Gastrocnemius medialis (tissue), 4 donors: ENCODE results near the gene DHDH. TPM values are rescaled to one million over a fixed set of nuclear protein-coding genes. Genes with fewer than 3 reads are reported as not detected.
A peak's percentile ranks its signal among the peaks of the same experiment; 100 is the strongest.

ENCODE experiments used
- ATAC-seq, 2 donors: fragments of 150-250 bp; one replicate each; pipeline ENCODE4 v1.9.1; 2016
- DNase-seq, 2 donors: peaks; one replicate each; pipeline ENCODE4 v3.0.0-alpha.2; 2019
- H3K27ac ChIP-seq, 4 donors: fragments of 200-600 bp; sonication (generic); 1 replicate in 1 of 4; 2 replicates in 3 of 4; pipeline ENCODE4 v1.5.1; 2016 to 2018; ENCODE audit warnings: mild to moderate bottlenecking in 2 of 4, moderate library complexity in 1 of 4
- H3K27me3 ChIP-seq, 3 donors: fragments of 200-600 bp; sonication (generic) in 2 of 3; 1 replicate in 1 of 3; 2 replicates in 2 of 3; pipeline versions ENCODE4 v1.5.1 to v1.6.0; 2016 to 2019; ENCODE audit warnings: mild to moderate bottlenecking in 1 of 3, moderate library complexity in 1 of 3
- H3K36me3 ChIP-seq, 2 donors: fragments of 200-600 bp; sonication (generic) in 1 of 2; one replicate each; pipeline ENCODE4 v1.5.1; 2017 to 2018
- H3K4me1 ChIP-seq, 2 donors: fragments of 200-600 bp; sonication (generic) in 1 of 2; one replicate each; pipeline ENCODE4 v1.5.1; 2016 to 2017; ENCODE audit warnings: mild to moderate bottlenecking in 2 of 2
- H3K4me3 ChIP-seq, 4 donors: fragments of 200-600 bp; sonication (generic) in 3 of 4; 1 replicate in 1 of 4; 2 replicates in 3 of 4; pipeline ENCODE4 v1.5.1; 2016 to 2019; ENCODE audit warnings: mild to moderate bottlenecking in 2 of 4
- H3K9me3 ChIP-seq, 3 donors: fragments of 200-600 bp; sonication (generic) in 2 of 3; 1 replicate in 1 of 3; 2 replicates in 2 of 3; pipeline ENCODE4 v1.5.1; 2016 to 2019
- CTCF ChIP-seq, 5 experiments: fragments of 450-650 bp in 3 of 5; fragments of 200-600 bp in 2 of 5; sonication (generic) in 2 of 5; IDR thresholded peaks in 4 of 5; conservative IDR thresholded peaks in 1 of 5; 1 replicate in 4 of 5; 2 replicates in 1 of 5; pipeline ENCODE4 v1.5.1; 2016 to 2019; ENCODE audit warnings: antibody characterized with exemption in 5 of 5, mild to moderate bottlenecking in 3 of 5, moderate library complexity in 3 of 5
- POLR2A ChIP-seq, 2 donors: fragments of 450-650 bp; IDR thresholded peaks; one replicate each; pipeline ENCODE4 v1.6.1; 2017; ENCODE audit warnings: antibody characterized with exemption in 2 of 2, mild to moderate bottlenecking in 2 of 2, moderate library complexity in 2 of 2
- in situ Hi-C, 4 donors: fragments of 200-750 bp; cut with MboI; loops; one replicate each; pipeline versions ENCODE4 v1.15.0 to v1.8.0; 2017; ENCODE audit warnings: low sequenced_read_pairs in 4 of 4
- intact Hi-C: fragments of 100-400 bp; cut with DNase I; formaldehyde crosslinking; loops from one replicate; pipeline ENCODE4 v1.15.1; 2023; ENCODE audit warnings: low total_unique reads
- total RNA-seq, 4 donors: library from RNA; depleted of rRNA; stranded (reverse); fragments of >200 nt; gene quantifications; one replicate each; pipeline versions ENCODE4 v1.1.0 to v1.2.3, GENCODE V29; 2016

DHDH gene
- total RNA-seq, 4 donors from 2014 or later: not detected

- TF ChIP-seq CTCF (IDR thresholded peaks at IDR 0.05 in 4 of 5, conservative IDR thresholded peaks at IDR 0.05 in 1 of 5) (no peak), POLR2A (IDR thresholded peaks at IDR 0.05) (no peak)
- H3K27ac ChIP-seq: peak overlapping the region; percentile 48 to 100 (median 78)
- intact Hi-C loops: no loop called here
- no peaks in the 10 kb centered on the region for H3K27me3 ChIP-seq
- H3K9me3 ChIP-seq: no peaks in the 10 kb centered on the region
- ATAC-seq (no peak), DNase-seq (no peak)
- H3K36me3 ChIP-seq: peaks cover 0 to 69% of the 10 kb centered on the region in 2 donors
- no peak overlapping the region for H3K4me3 ChIP-seq
- H3K4me1 ChIP-seq: peaks cover 18 to 29% of the 10 kb centered on the region in 2 donors
- in situ Hi-C loops: loop anchor here in 1 of 4 donors (10.0 to 25.0 kb wide), 2 partner anchors 108 to 185 kb away; partner anchors contain the start of genes PLEKHA4 and PPP1R15A
Observed at GRCh38 chr19:48970139-48970766, 36.8 kb downstream of the DHDH start.

GRCh38 chr19:48970923-48971395 is 37.5 kb downstream of the DHDH start:
- ATAC-seq (peak; percentile 48 to 51), DNase-seq (peak in 1 of 2 donors; percentile 69)
- Histone ChIP-seq H3K27ac (peak overlapping the region; percentile 48 to 100 (median 78)), H3K9me3 (no peaks in the 10 kb centered on the region), H3K4me3 (no peak overlapping the region), H3K4me1 (peaks cover 18 to 28% of the 10 kb centered on the region in 2 donors), H3K36me3 (peaks cover 0 to 68% of the 10 kb centered on the region in 2 donors), H3K27me3 (no peaks in the 10 kb centered on the region)
- intact Hi-C loops (no loop called here), in situ Hi-C loops (loop anchor here in 1 of 4 donors (10.0 to 25.0 kb wide), 2 partner anchors 109 to 186 kb away; partner anchors contain the start of genes PLEKHA4 and PPP1R15A)
- TF ChIP-seq POLR2A (IDR thresholded peaks at IDR 0.05) (no peak), CTCF (IDR thresholded peaks at IDR 0.05 in 4 of 5, conservative IDR thresholded peaks at IDR 0.05 in 1 of 5) (peak; percentile 81 to 91 (median 88))

GRCh38 chr19:48975947-48976847 is 42.7 kb downstream of the DHDH start:
- TF ChIP-seq CTCF (IDR thresholded peaks at IDR 0.05 in 4 of 5, conservative IDR thresholded peaks at IDR 0.05 in 1 of 5) (peak in 1 of 5 experiments; percentile 27), POLR2A (IDR thresholded peaks at IDR 0.05) (no peak)
- intact Hi-C loops: no loop called here
- DNase-seq (peak in 1 of 2 donors; percentile 74), ATAC-seq (peak in 1 of 2 donors; percentile 29)
- in situ Hi-C loops: loop anchor here in 1 of 4 donors (10.0 kb wide), 1 partner anchor 191 kb away; no protein-coding TSS in a partner anchor
- Histone ChIP-seq H3K4me1 (peaks cover 21% of the 10 kb centered on the region in 2 donors), H3K27me3 (no peaks in the 10 kb centered on the region), H3K27ac (peak overlapping the region; percentile 93 to 100 (median 99)), H3K36me3 (peaks cover 0 to 62% of the 10 kb centered on the region in 2 donors), H3K4me3 (no peak overlapping the region), H3K9me3 (no peaks in the 10 kb centered on the region)

GRCh38 chr19:48977061-48977460 is 43.6 kb downstream of the DHDH start:
- H3K4me1 ChIP-seq: peaks cover 21% of the 10 kb centered on the region in 2 donors
- peaks cover 0 to 67% of the 10 kb centered on the region in 2 donors for H3K36me3 ChIP-seq
- peak overlapping the region; percentile 93 to 100 (median 99) for H3K27ac ChIP-seq
- DNase-seq (no peak), ATAC-seq (no peak)
- in situ Hi-C loops (loop anchor here in 1 of 4 donors (10.0 kb wide), 1 partner anchor 192 kb away; no protein-coding TSS in a partner anchor), intact Hi-C loops (no loop called here)
- H3K4me3 ChIP-seq: no peak overlapping the region
- H3K9me3 ChIP-seq: no peaks in the 10 kb centered on the region
- TF ChIP-seq CTCF (IDR thresholded peaks at IDR 0.05 in 4 of 5, conservative IDR thresholded peaks at IDR 0.05 in 1 of 5) (no peak), POLR2A (IDR thresholded peaks at IDR 0.05) (no peak)
- H3K27me3 ChIP-seq: no peaks in the 10 kb centered on the region
